ENCODE measurements around the gene NOP14.

Gene NOP14

DNA sequence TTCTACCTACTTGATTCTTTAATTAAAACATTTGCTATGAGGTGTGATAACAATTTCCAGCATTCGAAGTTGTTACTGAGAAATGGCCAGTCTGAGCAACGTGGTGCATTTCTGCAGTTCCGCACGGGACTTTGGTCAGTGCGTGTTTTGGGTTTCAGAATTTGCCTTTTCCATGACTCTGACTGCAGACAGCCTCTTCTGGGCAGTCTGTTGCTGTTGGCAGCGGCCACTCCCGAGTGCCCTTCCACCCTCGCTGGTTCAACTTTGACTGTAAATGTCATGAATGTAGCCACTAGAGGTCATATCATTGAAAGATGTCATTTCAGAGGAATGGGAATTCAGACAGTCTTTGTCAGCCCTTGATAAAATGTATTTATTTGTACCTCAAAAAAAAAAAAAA lies 53.6 kb downstream of the NOP14 start (continued):
- TF ChIP-seq ZNF248 (tag by site-specific recombination; IDR thresholded peaks at IDR 0.05) (no peak), ZBTB7A (tag by site-specific recombination; IDR thresholded peaks at IDR 0.05; ENCODE audit: low read depth) (no peak), ZNF585B (tag by site-specific recombination; IDR thresholded peaks at IDR 0.05) (no peak), KLF9 (tag by site-specific recombination; IDR thresholded peaks at IDR 0.05; ENCODE audit: low read depth) (no peak)
- TF ChIP-seq, protein P1, sequence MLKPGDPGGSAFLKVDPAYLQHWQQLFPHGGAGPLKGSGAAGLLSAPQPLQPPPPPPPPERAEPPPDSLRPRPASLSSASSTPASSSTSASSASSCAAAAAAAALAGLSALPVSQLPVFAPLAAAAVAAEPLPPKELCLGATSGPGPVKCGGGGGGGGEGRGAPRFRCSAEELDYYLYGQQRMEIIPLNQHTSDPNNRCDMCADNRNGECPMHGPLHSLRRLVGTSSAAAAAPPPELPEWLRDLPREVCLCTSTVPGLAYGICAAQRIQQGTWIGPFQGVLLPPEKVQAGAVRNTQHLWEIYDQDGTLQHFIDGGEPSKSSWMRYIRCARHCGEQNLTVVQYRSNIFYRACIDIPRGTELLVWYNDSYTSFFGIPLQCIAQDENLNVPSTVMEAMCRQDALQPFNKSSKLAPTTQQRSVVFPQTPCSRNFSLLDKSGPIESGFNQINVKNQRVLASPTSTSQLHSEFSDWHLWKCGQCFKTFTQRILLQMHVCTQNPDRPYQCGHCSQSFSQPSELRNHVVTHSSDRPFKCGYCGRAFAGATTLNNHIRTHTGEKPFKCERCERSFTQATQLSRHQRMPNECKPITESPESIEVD (tag by site-specific recombination; IDR thresholded peaks at IDR 0.05) = no peak
- TF ChIP-seq, protein P2, sequence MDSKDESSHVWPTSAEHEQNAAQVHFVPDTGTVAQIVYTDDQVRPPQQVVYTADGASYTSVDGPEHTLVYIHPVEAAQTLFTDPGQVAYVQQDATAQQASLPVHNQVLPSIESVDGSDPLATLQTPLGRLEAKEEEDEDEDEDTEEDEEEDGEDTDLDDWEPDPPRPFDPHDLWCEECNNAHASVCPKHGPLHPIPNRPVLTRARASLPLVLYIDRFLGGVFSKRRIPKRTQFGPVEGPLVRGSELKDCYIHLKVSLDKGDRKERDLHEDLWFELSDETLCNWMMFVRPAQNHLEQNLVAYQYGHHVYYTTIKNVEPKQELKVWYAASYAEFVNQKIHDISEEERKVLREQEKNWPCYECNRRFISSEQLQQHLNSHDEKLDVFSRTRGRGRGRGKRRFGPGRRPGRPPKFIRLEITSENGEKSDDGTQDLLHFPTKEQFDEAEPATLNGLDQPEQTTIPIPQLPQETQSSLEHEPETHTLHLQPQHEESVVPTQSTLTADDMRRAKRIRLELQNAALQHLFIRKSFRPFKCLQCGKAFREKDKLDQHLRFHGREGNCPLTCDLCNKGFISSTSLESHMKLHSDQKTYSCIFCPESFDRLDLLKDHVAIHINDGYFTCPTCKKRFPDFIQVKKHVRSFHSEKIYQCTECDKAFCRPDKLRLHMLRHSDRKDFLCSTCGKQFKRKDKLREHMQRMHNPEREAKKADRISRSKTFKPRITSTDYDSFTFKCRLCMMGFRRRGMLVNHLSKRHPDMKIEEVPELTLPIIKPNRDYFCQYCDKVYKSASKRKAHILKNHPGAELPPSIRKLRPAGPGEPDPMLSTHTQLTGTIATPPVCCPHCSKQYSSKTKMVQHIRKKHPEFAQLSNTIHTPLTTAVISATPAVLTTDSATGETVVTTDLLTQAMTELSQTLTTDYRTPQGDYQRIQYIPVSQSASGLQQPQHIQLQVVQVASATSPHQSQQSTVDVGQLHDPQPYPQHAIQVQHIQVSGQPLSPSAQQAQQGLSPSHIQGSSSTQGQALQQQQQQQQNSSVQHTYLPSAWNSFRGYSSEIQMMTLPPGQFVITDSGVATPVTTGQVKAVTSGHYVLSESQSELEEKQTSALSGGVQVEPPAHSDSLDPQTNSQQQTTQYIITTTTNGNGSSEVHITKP (tag by site-specific recombination; IDR thresholded peaks at IDR 0.05) = no peak

GRCh38 chr4:2908686-2909085 lies 54.5 kb downstream of the NOP14 start:
- CTCF ChIA-PET = no interaction called here
- POLR2A ChIA-PET = interaction anchor here (0.6 kb wide), 1 partner anchor 171 kb away, joined by 4 read pairs; no protein-coding TSS in a partner anchor
- H3K4me3 ChIP-seq (ENCODE audit: low read depth, low read length) = no peak overlapping the region
- peaks cover 0 to 92% of the 10 kb centered on the region in 2 experiments; a peak in 2 of 3 replicates for H3K36me3 ChIP-seq (ENCODE audit: control insufficient read depth in 2 of 2, insufficient read depth in 1 of 2, low read length in 2 of 2)
- no peaks in the 10 kb centered on the region for H3K4me1 ChIP-seq (ENCODE audit: control insufficient read depth, insufficient read depth, low read length)
- no peak overlapping the region for H3K27ac ChIP-seq (ENCODE audit: extremely low read depth, low read depth, low read length)
- TF ChIP-seq ZNF132 (tag by site-specific recombination; IDR thresholded peaks at IDR 0.05; ENCODE audit: borderline replicate concordance) (no peak), ZNF169 (tag by site-specific recombination; IDR thresholded peaks at IDR 0.05) (no peak), ZNF623 (tag by site-specific recombination; IDR thresholded peaks at IDR 0.05) (no peak), ZNF121 (tag by site-specific recombination; IDR thresholded peaks at IDR 0.05) (no peak), ZBTB21 (tag by site-specific recombination; IDR thresholded peaks at IDR 0.05) (no peak)
- TF ChIP-seq, protein P3, sequence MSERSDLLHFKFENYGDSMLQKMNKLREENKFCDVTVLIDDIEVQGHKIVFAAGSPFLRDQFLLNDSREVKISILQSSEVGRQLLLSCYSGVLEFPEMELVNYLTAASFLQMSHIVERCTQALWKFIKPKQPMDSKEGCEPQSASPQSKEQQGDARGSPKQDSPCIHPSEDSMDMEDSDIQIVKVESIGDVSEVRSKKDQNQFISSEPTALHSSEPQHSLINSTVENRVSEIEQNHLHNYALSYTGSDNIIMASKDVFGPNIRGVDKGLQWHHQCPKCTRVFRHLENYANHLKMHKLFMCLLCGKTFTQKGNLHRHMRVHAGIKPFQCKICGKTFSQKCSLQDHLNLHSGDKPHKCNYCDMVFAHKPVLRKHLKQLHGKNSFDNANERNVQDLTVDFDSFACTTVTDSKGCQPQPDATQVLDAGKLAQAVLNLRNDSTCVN (tag by site-specific recombination; optimal IDR thresholded peaks at IDR 0.05) = no peak
- TF ChIP-seq, protein P4, sequence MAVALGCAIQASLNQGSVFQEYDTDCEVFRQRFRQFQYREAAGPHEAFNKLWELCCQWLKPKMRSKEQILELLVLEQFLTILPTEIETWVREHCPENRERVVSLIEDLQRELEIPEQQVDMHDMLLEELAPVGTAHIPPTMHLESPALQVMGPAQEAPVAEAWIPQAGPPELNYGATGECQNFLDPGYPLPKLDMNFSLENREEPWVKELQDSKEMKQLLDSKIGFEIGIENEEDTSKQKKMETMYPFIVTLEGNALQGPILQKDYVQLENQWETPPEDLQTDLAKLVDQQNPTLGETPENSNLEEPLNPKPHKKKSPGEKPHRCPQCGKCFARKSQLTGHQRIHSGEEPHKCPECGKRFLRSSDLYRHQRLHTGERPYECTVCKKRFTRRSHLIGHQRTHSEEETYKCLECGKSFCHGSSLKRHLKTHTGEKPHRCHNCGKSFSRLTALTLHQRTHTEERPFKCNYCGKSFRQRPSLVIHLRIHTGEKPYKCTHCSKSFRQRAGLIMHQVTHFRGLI (tag by site-specific recombination; IDR thresholded peaks at IDR 0.05) = no peak
- no peaks in the 10 kb centered on the region for H3K9me3 ChIP-seq (ENCODE audit: control insufficient read depth, insufficient read depth, low read depth, low read length)

GRCh38 chr4:2907706-2908293 lies 55.4 kb downstream of the NOP14 start:
- no peaks in the 10 kb centered on the region for H3K4me1 ChIP-seq (ENCODE audit: control insufficient read depth, insufficient read depth, low read length)
- POLR2A ChIA-PET = no interaction called here
- no peak for TF ChIP-seq ZNF76 (tag by site-specific recombination; IDR thresholded peaks at IDR 0.05; ENCODE audit: borderline replicate concordance, low read depth)
- H3K4me3 ChIP-seq (ENCODE audit: low read depth, low read length) = no peak overlapping the region
- no peak overlapping the region for H3K27ac ChIP-seq (ENCODE audit: extremely low read depth, low read depth, low read length)
- no peaks in the 10 kb centered on the region for H3K9me3 ChIP-seq (ENCODE audit: control insufficient read depth, insufficient read depth, low read depth, low read length)
- peaks cover 0 to 93% of the 10 kb centered on the region in 2 experiments; a peak in 2 of 3 replicates for H3K36me3 ChIP-seq (ENCODE audit: control insufficient read depth in 2 of 2, insufficient read depth in 1 of 2, low read length in 2 of 2)
- CTCF ChIA-PET = no interaction called here

Data from HEK293 (cell line).